A673 (cell line): ENCODE data around the gene QRICH2. TPM values are rescaled to one million over a fixed set of nuclear protein-coding genes. Genes with fewer than 3 reads are reported as not detected.

Source experiments
- BruUV-seq: library from RNA; stranded (reverse); fragments of 400-500 nt; replicated peaks from 2 replicates; lab custom pipeline; 2021; lab: Mats Ljungman, UMichigan
- CTCF ChIA-PET: fragments of 300-600 bp; sonication (Branson Sonifier 250); formaldehyde crosslinking; loops from one replicate; lab custom pipeline; 2022; ENCODE audit warnings: antibody characterized with exemption; lab: Charles Lee
- POLR2A ChIA-PET: fragments of 300-600 bp; sonication (Branson Sonifier 250); formaldehyde crosslinking; loops from one replicate; lab custom pipeline; 2022; ENCODE audit warnings: antibody characterized with exemption; ENCODE audit not compliant: low non-redundant PET; lab: Charles Lee
- DNase-seq: peaks from one replicate; pipeline ENCODE4 v3.0.0-alpha.2; 2015; ENCODE audit warnings: low spot score
- H3K27ac ChIP-seq: fragments of 200-600 bp; sonication (generic); 2 replicates; pipeline ENCODE4 v1.5.1; 2016; ENCODE audit warnings: mixed run types, low read depth, mild to moderate bottlenecking, mixed read lengths, antibody characterized with exemption, low read length; ENCODE audit not compliant: poor library complexity, severe bottlenecking
- H3K27me3 ChIP-seq: fragments of 200-600 bp; sonication (generic); replicated peaks from 2 replicates; pipeline ENCODE4 v1.6.1; 2017; ENCODE audit warnings: mixed run types, low read depth, mild to moderate bottlenecking, mixed read lengths, antibody characterized with exemption, low read length; ENCODE audit not compliant: insufficient read depth, poor library complexity
- H3K36me3 ChIP-seq: fragments of 200-600 bp; sonication (generic); 2 replicates; pipeline ENCODE4 v1.6.1; 2016; ENCODE audit warnings: mixed run types, mild to moderate bottlenecking, mixed read lengths, antibody characterized with exemption, low read length; ENCODE audit not compliant: insufficient read depth, poor library complexity, severe bottlenecking
- H3K4me1 ChIP-seq: fragments of 200-600 bp; sonication (generic); 2 replicates; pipeline ENCODE4 v1.6.1; 2017; ENCODE audit warnings: mixed run types, mild to moderate bottlenecking, mixed read lengths, antibody characterized with exemption, low read length; ENCODE audit not compliant: insufficient read depth, poor library complexity, severe bottlenecking
- H3K4me3 ChIP-seq: fragments of 200-600 bp; sonication (generic); 2 replicates; pipeline ENCODE4 v1.5.1; 2016; ENCODE audit warnings: low read depth, mixed run types, mild to moderate bottlenecking, mixed read lengths, low read length; ENCODE audit not compliant: poor library complexity, severe bottlenecking
- H3K9me3 ChIP-seq: fragments of 200-600 bp; sonication (generic); 2 replicates; pipeline ENCODE4 v1.6.1; 2016; ENCODE audit warnings: mixed run types, low read depth, mild to moderate bottlenecking, mixed read lengths, antibody characterized with exemption, low read length; ENCODE audit not compliant: poor library complexity, severe bottlenecking
- EZH2 ChIP-seq: fragments of 200-600 bp; sonication (generic); IDR thresholded peaks from 2 replicates; pipeline ENCODE4 v1.6.1; 2017; ENCODE audit warnings: borderline replicate concordance, low read depth, mild to moderate bottlenecking, mixed read lengths, antibody characterized with exemption, low read length; ENCODE audit not compliant: poor library complexity, severe bottlenecking
- intact Hi-C: fragments of 100-400 bp; cut with micrococcal nuclease; formaldehyde crosslinking; loops from one replicate; pipeline ENCODE4 v1.10.0; 2022; ENCODE audit not compliant: unreplicated experiment
- total RNA-seq: library from RNA; stranded (reverse); gene quantifications from 2 replicates; pipeline ENCODE4 v1.2.3, GENCODE V29; 2021
- TF ChIP-seq, protein P1 (sequence below): fragments of 300-800, 200-600 bp; sonication (generic); conservative IDR thresholded peaks from 2 replicates; pipeline ENCODE4 v1.5.1; 2017; ENCODE audit warnings: low read depth, mild to moderate bottlenecking, antibody characterized with exemption, low read length, moderate library complexity, mixed read lengths

The QRICH2 gene
- total RNA-seq, 1 experiment from 2014 or later: 4.3 TPM

DNA sequence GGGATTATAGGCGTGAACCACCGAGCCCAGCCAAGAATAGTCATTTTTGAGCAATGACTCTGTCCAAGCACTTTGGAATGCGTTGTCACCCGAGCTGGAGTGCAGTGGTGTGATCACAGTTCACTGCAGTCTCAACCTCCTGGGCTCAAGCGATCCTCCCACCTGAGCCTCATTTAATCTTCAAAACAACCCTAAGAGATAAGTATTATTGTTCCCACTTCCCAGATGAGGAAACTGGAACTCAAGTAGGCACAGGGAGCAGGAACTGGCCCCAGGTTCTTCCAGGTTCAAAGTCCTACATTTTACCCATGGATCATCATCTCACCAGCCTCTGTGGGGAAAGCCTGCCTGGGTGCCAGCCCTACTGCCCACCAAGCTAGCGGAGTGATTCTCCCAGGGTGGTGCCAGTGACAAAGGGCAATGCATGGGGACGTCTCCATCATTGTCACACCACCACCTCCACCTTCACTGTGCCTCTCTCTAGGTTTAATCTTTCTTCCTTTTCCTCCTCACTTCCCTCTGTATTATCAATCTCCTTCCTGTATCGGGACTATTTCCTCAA, 56.5 kb downstream of the QRICH2 start:
- Histone ChIP-seq H3K27me3 (no peaks in the 10 kb centered on the region), H3K9me3 (no peaks in the 10 kb centered on the region), H3K4me1 (no peaks in the 10 kb centered on the region), H3K4me3 (no peak overlapping the region), H3K27ac (no peak overlapping the region), H3K36me3 (no peaks in the 10 kb centered on the region)
- no TSS peak for BruUV-seq
- TF ChIP-seq, protein P1, sequence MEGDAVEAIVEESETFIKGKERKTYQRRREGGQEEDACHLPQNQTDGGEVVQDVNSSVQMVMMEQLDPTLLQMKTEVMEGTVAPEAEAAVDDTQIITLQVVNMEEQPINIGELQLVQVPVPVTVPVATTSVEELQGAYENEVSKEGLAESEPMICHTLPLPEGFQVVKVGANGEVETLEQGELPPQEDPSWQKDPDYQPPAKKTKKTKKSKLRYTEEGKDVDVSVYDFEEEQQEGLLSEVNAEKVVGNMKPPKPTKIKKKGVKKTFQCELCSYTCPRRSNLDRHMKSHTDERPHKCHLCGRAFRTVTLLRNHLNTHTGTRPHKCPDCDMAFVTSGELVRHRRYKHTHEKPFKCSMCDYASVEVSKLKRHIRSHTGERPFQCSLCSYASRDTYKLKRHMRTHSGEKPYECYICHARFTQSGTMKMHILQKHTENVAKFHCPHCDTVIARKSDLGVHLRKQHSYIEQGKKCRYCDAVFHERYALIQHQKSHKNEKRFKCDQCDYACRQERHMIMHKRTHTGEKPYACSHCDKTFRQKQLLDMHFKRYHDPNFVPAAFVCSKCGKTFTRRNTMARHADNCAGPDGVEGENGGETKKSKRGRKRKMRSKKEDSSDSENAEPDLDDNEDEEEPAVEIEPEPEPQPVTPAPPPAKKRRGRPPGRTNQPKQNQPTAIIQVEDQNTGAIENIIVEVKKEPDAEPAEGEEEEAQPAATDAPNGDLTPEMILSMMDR: no peak
- TF ChIP-seq EZH2: no peak
- intact Hi-C loops: no loop called here
- no peak for DNase-seq
- CTCF ChIA-PET: no interaction called here
- POLR2A ChIA-PET: no interaction called here

GRCh38 chr17:76250141-76250540, 57.9 kb downstream of the QRICH2 start:
- CTCF ChIA-PET: interaction anchor here (0.7 kb wide), 1 partner anchor 131 kb away, joined by 8 read pairs; no protein-coding TSS in a partner anchor
- Histone ChIP-seq H3K36me3 (no peaks in the 10 kb centered on the region), H3K9me3 (no peaks in the 10 kb centered on the region), H3K27ac (no peak overlapping the region), H3K27me3 (no peaks in the 10 kb centered on the region), H3K4me1 (no peaks in the 10 kb centered on the region), H3K4me3 (no peak overlapping the region)
- intact Hi-C loops: no loop called here
- BruUV-seq: no TSS peak
- POLR2A ChIA-PET: no interaction called here
- TF ChIP-seq EZH2: no peak
- TF ChIP-seq, protein P1: no peak
- no peak for DNase-seq

GRCh38 chr17:76248013-76248782, 59.9 kb downstream of the QRICH2 start:
- intact Hi-C loops: no loop called here
- Histone ChIP-seq H3K4me1 (no peaks in the 10 kb centered on the region), H3K4me3 (no peak overlapping the region), H3K36me3 (no peaks in the 10 kb centered on the region), H3K9me3 (no peaks in the 10 kb centered on the region), H3K27ac (no peak overlapping the region), H3K27me3 (peaks cover 7% of the 10 kb centered on the region)
- ChIA-PET POLR2A (no interaction called here), CTCF (no interaction called here)
- no peak for DNase-seq
- TF ChIP-seq, protein P1: peak; percentile 24; the same call in 1 of the 2 replicates
- no peak for TF ChIP-seq EZH2
- BruUV-seq: no TSS peak
